Measurements from ENCODE around the gene TLE3. TPM values are rescaled to one million over a fixed set of nuclear protein-coding genes. Genes with fewer than 3 reads are reported as not detected.

The TLE3 gene
- total RNA-seq, 4 donors from 2014 or later, result 54.8 to 99.5 (median 57.6) TPM

GRCh38 chr15:70100474-70101341 lies 3.0 kb upstream of the TLE3 start:
- TF ChIP-seq CTCF (IDR thresholded peaks at IDR 0.05; ENCODE audit: low read depth), result no peak

DNA sequence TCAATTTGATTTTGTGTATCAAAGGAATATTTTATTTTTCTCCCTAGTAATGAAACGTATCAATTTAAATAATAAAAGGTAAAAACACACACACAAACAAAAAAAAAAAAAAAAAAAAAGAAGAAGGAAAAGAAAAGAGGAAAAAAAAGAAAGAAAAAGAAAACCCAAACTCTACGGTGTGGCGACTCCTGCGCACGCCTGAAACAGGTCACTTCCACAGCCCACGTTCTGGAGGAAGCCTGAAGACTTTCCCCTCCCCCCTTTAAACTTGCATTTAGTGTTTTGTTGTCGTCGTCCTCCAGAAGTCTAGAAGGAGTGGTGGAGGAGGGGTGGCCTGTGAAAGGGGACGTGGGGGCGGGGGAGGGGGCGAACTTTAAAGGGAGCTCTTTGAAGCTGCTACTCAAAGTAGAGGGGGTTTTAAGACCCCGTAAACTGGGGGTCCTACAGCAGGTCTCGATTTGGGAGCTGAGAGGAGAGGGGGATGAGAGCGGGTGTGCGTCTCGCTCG lies 2.3 kb upstream of the TLE3 start:
- TF ChIP-seq CTCF (IDR thresholded peaks at IDR 0.05; ENCODE audit: low read depth), result no peak

- no peak for TF ChIP-seq CTCF (IDR thresholded peaks at IDR 0.05; ENCODE audit: low read depth)
These were observed 1.6 kb upstream of the TLE3 start for GRCh38 chr15:70099167-70099966.

DNA sequence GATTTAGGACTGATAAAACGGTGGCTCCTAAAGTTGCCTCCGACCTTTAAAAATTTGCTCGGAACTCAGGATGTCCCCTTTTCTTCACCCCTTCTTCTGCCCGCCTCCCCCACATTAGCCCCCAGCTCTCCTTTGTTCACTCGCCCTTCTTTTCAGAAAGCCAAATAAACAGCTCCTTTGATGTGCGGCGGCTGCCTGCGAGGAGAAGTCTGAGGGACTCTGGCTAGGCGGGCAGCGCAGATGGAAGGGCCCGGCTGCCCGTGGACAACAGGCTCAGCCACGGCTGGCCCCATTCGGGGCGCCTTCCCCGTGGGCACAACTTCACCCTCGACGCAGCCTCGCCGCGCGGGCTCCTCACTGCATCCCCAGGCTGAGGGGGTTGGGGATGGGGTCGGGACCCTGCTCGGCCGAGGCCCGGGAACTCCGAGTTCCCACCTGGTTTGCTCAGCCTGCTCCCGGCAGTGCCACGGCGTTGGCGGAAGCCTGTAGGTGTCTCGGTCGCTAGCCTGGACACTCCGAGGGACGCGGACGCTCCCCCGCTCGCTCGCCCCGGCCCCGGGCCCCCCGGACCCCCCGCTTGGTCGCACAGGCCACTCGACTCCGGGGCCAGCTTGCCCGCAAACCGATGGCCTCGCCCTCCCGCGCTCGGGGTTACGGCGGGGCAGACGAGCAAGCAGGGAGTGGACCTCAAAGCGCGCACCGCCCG lies 897 bp upstream of the TLE3 start:
- no peak for TF ChIP-seq CTCF (IDR thresholded peaks at IDR 0.05; ENCODE audit: low read depth)

DNA sequence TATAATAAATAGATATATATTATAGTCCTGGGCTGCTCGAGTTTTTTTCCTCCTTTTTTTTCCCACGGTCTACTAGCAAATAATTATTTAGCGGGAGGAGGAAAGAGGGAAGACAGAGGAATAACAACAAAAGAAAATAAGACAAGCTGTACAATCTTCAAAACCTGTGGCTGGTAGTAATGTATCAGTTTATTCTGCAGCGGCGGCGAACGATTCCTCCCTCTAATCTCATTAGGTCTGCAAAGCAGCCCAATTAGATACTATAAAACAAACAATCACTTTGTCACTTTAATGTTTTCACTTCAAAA lies 390 bp upstream of the TLE3 start:
- TF ChIP-seq CTCF (IDR thresholded peaks at IDR 0.05; ENCODE audit: low read depth), result no peak

DNA sequence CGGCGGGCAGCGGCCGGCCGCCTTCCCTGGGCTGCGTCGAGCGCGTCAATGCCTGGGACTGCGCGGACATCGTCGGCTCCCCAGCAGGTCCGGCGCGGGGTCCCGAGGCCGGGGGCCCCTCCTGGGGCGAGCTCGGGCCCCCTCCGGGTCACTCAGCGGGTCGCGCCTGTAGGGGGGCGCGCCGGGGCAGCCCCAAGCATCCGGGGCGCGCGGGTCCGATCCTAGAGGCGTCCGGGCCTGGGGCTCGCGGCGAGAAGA lies 725 bp downstream of the TLE3 start:
- TF ChIP-seq CTCF (IDR thresholded peaks at IDR 0.05; ENCODE audit: low read depth), result no peak

Data from subcutaneous adipose tissue (tissue), 4 donors.